ENCODE data around the gene ZNF836. TPM values are rescaled to one million over a fixed set of nuclear protein-coding genes. Genes with fewer than 3 reads are reported as not detected.
A peak's percentile ranks its signal among the peaks of the same experiment; 100 is the strongest.

ZNF836 gene
- 10 to 100 TPM; 22.1 to 26.2 TPM for total RNA-seq
- 10.9 TPM for polyA plus RNA-seq (2013, experiment 1 of 2)
- 7.9 TPM for polyA plus RNA-seq (2013, experiment 2 of 2)
- long read RNA-seq, experiment 1, transcript ZNF836-203 (4 exons, 808 nt), result major isoform, 6 of 7 reads
- long read RNA-seq, experiment 1, partial matches to known transcripts, result 0 of 7 reads
- long read RNA-seq, experiment 1, other reads (novel, unspliced or antisense), result 1 of 7 reads
- long read RNA-seq, experiment 2, partial matches to known transcripts, result 1 of 7 reads
- long read RNA-seq, experiment 2, other reads (novel, unspliced or antisense), result 5 of 7 reads
- long read RNA-seq, experiment 3, partial matches to known transcripts, result 4 of 23 reads
- long read RNA-seq, experiment 3, other reads (novel, unspliced or antisense), result 15 of 23 reads
- long read RNA-seq, experiment 4, partial matches to known transcripts, result 1 of 3 reads
- long read RNA-seq, experiment 4, other reads (novel, unspliced or antisense), result 0 of 3 reads

DNA sequence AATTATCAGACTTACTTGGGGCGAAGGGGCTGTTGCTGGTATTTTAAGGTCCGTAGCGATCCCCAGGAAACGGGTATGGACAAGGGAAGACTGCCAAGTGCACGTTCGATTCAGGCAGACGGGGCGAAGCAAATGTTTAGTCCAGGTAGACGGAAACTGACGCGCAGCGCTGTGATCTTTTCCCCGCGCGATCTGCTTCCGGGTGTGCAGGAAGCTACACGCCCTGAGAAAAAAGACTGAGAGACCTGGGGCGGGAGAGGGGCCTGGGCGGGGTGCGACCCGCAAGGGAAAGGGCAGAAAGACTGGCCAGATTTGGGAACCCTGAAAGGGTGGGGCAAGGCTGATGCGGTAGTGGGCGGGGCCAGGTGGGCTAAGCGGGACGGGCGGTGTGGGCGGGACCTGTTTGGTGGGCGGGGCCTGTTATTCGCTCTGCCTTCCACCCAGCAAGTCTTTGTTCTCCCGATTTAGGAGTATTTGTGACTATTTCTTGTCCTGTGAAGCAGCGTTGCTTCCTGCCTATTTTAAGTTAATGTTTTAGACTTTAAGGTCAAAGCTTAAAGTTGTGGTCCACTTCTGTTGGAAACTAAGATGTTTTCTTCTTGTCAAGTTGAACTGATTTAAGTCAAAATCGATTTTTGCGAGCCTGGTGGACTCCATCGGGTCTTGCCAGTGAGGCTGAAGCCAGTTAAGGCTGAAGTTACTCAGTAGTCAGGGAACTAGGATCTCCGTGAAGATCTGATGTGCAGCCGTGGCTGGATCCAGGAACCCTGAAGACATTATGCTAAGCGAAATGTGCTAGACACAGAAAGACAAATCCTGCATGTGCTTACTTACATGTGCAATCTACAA, at the start of gene ZNF836:
ZNF836 (minus strand) TSS at position 301 of the 849 bp plus-strand sequence. CDS start 3,549 bp downstream, outside the sequence.
- H3K9me3 Mint-ChIP-seq, result peaks cover 30% of the 10 kb centered on the region
- H3K4me1 Mint-ChIP-seq, result peaks cover 21% of the 10 kb centered on the region
- Histone ChIP-seq H3K27ac (ENCODE audit: low read depth, low read length) (no peak within 1 kb of the TSS), H3K4me3 (ENCODE audit: low read length) (peak within 1 kb of the TSS; percentile 100), H3K27me3 (ENCODE audit: control insufficient read depth, insufficient read depth, low read length, poor library complexity, severe bottlenecking) (no peaks in the 10 kb centered on the region), H3K4me1 (ENCODE audit: control insufficient read depth, insufficient read depth, low read length) (no peaks in the 10 kb centered on the region), H3K36me3 (ENCODE audit: control insufficient read depth, insufficient read depth, low read length) (peaks cover 27% of the 10 kb centered on the region), H3K9me3 (ENCODE audit: control insufficient read depth, low read length) (peaks cover 24% of the 10 kb centered on the region), H3K9ac (ENCODE audit: extremely low read depth, low read length, poor library complexity, severe bottlenecking) (peak within 1 kb of the TSS; percentile 79)
- WGBS, 2 experiments (ENCODE audit: insufficient coverage in 1 of 2, insufficient read length in 1 of 2), result 14 to 19% methylated on average over 29 to 37 of the region's 37 CpGs
- peaks cover 26% of the 10 kb centered on the region for H3K36me3 Mint-ChIP-seq (ENCODE audit: low read depth)
- peak within 1 kb of the TSS; percentile 90 for H3K27ac Mint-ChIP-seq
- DNase-seq, result peak; percentile 96
- H3K4me3 Mint-ChIP-seq, result peak within 1 kb of the TSS; percentile 91
- TF ChIP-seq, protein P1, sequence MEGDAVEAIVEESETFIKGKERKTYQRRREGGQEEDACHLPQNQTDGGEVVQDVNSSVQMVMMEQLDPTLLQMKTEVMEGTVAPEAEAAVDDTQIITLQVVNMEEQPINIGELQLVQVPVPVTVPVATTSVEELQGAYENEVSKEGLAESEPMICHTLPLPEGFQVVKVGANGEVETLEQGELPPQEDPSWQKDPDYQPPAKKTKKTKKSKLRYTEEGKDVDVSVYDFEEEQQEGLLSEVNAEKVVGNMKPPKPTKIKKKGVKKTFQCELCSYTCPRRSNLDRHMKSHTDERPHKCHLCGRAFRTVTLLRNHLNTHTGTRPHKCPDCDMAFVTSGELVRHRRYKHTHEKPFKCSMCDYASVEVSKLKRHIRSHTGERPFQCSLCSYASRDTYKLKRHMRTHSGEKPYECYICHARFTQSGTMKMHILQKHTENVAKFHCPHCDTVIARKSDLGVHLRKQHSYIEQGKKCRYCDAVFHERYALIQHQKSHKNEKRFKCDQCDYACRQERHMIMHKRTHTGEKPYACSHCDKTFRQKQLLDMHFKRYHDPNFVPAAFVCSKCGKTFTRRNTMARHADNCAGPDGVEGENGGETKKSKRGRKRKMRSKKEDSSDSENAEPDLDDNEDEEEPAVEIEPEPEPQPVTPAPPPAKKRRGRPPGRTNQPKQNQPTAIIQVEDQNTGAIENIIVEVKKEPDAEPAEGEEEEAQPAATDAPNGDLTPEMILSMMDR (conservative IDR thresholded peaks at IDR 0.05), result no peak
- no peaks in the 10 kb centered on the region for H3K27me3 Mint-ChIP-seq (ENCODE audit: insufficient read depth)

DNA sequence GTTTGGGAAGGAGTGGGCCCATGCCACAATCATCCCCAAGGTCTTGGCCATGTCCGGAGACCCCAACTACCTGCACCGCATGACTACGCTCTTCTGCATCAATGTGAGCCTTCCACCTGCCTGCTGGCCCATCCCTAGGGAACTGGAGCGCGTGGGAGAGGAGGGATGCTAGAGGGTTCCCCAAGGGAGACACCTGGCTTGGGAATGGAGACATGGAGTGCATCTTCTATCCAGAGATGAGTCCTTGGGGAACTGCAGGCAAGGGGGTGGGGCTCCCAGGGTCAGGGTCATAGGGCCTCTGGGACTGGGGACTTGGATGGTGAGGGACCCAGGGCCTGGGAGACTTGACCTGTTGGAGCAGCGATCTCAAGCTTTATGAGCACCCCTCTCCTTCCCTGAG, 49.6 kb upstream of the ZNF836 start:
- H3K27me3 ChIP-seq (ENCODE audit: control insufficient read depth, insufficient read depth, low read length, poor library complexity, severe bottlenecking), result no peaks in the 10 kb centered on the region
- Mint-ChIP-seq H3K27ac (no peak overlapping the region), H3K36me3 (ENCODE audit: low read depth) (peaks cover 90% of the 10 kb centered on the region), H3K4me1 (no peaks in the 10 kb centered on the region), H3K27me3 (ENCODE audit: insufficient read depth) (no peaks in the 10 kb centered on the region), H3K4me3 (no peak overlapping the region), H3K9me3 (no peaks in the 10 kb centered on the region)
- H3K27ac ChIP-seq (ENCODE audit: low read depth, low read length), result no peak overlapping the region
- H3K36me3 ChIP-seq (ENCODE audit: control insufficient read depth, insufficient read depth, low read length), result peaks cover 96% of the 10 kb centered on the region
- no peak overlapping the region for H3K9ac ChIP-seq (ENCODE audit: extremely low read depth, low read length, poor library complexity, severe bottlenecking)
- TF ChIP-seq, protein P1 (conservative IDR thresholded peaks at IDR 0.05), result no peak
- no peak overlapping the region for H3K4me3 ChIP-seq (ENCODE audit: low read length)
- WGBS, 2 experiments (ENCODE audit: insufficient coverage in 1 of 2, insufficient read length in 1 of 2), result 96% methylated on average over 3 to 6 of the region's 6 CpGs
- no peaks in the 10 kb centered on the region for H3K9me3 ChIP-seq (ENCODE audit: control insufficient read depth, low read length)
- no peaks in the 10 kb centered on the region for H3K4me1 ChIP-seq (ENCODE audit: control insufficient read depth, insufficient read depth, low read length)
- no peak for DNase-seq

DNA sequence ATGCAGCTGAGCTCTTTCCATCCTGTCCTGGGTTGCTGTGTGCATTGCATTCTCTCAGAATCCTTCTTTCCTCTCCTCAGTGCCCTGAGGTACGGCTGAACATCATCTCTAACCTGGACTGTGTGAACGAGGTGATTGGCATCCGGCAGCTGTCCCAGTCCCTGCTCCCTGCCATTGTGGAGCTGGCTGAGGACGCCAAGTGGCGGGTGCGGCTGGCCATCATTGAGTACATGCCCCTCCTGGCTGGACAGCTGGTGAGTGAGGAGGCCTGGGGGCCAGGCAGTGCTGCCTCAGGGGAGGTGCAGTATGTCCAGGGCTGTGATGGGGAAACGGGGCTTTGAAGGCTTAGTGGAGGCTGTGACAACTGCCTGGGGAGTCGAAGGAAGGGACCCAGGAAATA, 48.2 kb upstream of the ZNF836 start:
- TF ChIP-seq, protein P1 (conservative IDR thresholded peaks at IDR 0.05), result no peak
- H3K36me3 ChIP-seq (ENCODE audit: control insufficient read depth, insufficient read depth, low read length), result peaks cover 98% of the 10 kb centered on the region
- no peak for DNase-seq
- Mint-ChIP-seq H3K27ac (no peak overlapping the region), H3K4me3 (no peak overlapping the region), H3K36me3 (ENCODE audit: low read depth) (peaks cover 89% of the 10 kb centered on the region), H3K9me3 (no peaks in the 10 kb centered on the region), H3K27me3 (ENCODE audit: insufficient read depth) (no peaks in the 10 kb centered on the region), H3K4me1 (no peaks in the 10 kb centered on the region)
- no peaks in the 10 kb centered on the region for H3K4me1 ChIP-seq (ENCODE audit: control insufficient read depth, insufficient read depth, low read length)
- no peak overlapping the region for H3K9ac ChIP-seq (ENCODE audit: extremely low read depth, low read length, poor library complexity, severe bottlenecking)
- H3K27ac ChIP-seq (ENCODE audit: low read depth, low read length), result no peak overlapping the region
- 92 to 100% methylated on average over 1 to 8 of the region's 8 CpGs for WGBS, 2 experiments (ENCODE audit: insufficient coverage in 1 of 2, insufficient read length in 1 of 2)
- H3K4me3 ChIP-seq (ENCODE audit: low read length), result no peak overlapping the region
- H3K9me3 ChIP-seq (ENCODE audit: control insufficient read depth, low read length), result no peaks in the 10 kb centered on the region
- no peaks in the 10 kb centered on the region for H3K27me3 ChIP-seq (ENCODE audit: control insufficient read depth, insufficient read depth, low read length, poor library complexity, severe bottlenecking)
